GM12872 (cell line): ENCODE measurements around the gene RXRA.

Experiments
- TF ChIP-seq, protein P1 (sequence below): IDR thresholded peaks from 3 replicates; pipeline ENCODE4 v1.5.1; 2011; ENCODE audit warnings: low read depth, mild to moderate bottlenecking, low read length, moderate library complexity; ENCODE audit not compliant: insufficient read depth

Gene RXRA

DNA sequence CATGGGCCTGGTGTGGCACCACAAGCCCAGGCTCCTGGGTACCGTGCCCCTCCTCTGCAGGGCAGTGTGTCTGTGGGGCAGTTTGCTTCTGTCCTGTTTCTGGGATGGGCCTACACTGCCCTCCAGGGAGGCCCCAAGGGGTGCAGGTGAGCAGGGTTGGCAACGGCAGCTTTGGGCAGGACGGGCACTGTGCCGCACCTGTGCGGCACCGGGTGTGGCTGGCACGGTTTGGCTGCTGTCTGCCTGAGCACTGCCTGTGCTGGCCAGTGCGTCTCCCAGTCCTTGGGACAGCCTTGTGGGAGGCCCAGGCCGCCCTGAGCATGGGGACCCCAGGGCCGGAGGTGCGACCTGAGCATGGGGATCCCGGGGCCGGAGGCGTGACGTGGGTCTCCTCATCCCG, 37.2 kb downstream of the RXRA start:
- TF ChIP-seq, protein P1, sequence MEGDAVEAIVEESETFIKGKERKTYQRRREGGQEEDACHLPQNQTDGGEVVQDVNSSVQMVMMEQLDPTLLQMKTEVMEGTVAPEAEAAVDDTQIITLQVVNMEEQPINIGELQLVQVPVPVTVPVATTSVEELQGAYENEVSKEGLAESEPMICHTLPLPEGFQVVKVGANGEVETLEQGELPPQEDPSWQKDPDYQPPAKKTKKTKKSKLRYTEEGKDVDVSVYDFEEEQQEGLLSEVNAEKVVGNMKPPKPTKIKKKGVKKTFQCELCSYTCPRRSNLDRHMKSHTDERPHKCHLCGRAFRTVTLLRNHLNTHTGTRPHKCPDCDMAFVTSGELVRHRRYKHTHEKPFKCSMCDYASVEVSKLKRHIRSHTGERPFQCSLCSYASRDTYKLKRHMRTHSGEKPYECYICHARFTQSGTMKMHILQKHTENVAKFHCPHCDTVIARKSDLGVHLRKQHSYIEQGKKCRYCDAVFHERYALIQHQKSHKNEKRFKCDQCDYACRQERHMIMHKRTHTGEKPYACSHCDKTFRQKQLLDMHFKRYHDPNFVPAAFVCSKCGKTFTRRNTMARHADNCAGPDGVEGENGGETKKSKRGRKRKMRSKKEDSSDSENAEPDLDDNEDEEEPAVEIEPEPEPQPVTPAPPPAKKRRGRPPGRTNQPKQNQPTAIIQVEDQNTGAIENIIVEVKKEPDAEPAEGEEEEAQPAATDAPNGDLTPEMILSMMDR, result no peak

DNA sequence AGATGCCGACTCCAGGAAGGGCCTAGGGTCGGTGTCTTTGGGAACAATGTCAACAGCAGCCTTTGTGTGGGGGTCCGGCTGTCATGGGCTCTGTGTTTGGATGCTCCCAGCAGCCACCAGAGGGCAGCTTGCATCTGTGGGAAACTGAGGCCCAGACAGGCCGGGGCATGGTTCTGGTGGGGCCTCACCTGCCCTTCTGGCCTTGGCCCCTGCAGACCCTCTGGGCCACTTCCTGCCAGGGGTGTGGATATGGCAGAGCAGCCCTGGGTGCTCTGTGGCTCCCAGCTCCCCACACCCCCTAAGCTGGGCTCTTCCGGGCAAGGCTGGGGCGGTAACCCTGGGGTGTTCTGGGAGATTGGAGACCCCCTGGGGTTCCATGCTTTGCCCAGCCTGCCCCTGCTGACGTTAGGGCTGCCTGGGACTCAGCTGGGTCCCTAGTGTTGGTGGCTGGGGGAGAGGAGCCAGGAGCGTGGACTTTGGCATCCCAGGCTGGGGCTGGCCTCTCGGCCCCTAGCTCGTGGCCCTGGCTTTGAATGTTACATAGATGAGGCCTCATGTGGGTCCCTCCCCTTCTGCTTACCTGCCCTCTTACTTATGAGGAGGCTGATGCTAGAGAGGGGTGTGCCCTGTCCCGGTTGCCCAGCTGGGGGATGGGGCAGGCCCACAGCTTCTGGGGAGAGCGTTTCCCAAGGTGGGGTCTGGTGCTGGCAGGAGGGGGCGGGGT, 38.3 kb downstream of the RXRA start:
- TF ChIP-seq, protein P1, result peak; percentile 56

DNA sequence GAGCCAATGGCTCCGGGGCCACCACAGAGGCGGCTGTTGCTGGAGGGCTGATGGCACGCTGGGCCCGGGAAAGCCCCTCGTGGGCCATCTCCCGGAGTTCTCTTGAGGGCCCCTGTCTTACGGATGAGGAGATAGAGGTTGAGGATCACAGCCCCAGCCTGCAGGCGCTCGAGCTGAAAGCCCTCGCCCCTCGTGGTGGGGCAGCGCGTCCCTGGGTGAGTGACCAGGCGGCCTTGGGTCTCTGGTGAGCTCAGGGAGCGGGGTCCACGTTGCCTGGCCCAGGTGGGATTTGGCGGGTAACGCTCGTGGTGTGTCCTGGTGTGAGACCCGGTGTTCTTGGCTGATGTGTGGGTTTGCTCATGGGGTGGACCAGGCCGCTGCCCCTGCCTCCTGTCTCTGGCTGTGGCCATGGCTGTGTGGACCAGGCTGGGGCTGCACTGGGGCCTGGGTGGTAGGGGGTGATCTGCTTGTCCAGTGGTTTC, 38.9 kb downstream of the RXRA start:
- TF ChIP-seq, protein P1, result no peak

DNA sequence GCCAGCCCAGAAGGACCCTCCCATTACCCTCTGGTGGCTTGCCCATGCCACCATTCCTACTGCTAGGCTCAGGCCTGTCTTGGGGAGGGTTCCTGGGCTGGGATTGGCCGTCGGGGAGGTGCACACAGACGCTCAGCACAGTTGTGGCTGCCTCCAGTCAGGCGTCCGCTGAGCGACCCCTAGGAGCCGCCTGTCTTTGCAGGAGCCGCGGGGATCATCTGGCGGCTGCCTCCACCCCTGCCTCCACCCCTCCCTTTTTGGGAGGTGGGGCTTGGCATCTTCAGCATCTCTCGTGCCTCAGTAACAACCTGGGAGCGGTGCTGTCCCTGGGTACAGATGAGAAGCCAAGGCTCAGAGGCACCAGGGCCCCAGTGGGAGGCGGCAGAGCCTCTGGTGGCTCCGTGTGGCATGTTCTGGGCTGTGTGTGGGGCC, 39.6 kb downstream of the RXRA start:
- TF ChIP-seq, protein P1, result no peak

DNA sequence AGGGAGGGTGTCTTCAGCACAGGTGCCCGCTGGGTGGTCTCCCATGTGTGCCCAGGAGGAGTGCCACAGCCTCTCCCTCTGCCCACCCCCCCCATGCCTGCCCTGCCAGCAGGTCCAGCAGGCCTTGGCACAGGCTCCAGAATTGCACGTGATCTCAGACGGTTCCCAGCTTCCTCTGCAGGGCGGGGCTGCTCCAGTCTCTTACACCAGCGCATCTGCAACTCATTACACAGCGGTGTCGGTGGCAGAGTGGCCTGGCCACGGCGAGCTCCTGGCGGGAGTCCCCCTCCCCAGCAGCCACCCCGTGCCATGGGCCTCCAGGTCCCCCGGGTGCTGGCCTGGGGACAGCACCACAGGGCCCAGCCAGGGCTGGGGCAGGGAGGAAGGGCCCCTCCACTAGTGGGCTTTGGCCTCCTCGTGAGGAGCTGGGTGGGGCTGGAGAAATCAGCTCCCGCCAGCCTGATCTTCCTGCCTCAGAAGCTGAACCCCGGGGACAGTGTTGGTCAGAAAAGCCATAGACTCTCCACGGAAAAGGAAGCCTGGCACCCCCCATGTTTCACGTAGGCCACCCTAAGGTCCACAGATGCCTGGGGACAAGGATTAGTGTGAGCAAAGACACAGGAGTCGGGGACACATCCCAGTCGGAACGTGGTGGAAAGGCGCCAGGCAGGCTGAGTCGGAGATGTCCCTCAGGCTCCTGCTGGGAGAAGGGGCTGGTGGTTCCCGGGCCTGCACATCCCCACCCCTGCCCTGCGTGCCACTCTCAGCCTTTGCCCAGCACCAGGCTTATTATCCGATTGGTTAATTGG, 40.2 kb downstream of the RXRA start:
- TF ChIP-seq, protein P1, result no peak

DNA sequence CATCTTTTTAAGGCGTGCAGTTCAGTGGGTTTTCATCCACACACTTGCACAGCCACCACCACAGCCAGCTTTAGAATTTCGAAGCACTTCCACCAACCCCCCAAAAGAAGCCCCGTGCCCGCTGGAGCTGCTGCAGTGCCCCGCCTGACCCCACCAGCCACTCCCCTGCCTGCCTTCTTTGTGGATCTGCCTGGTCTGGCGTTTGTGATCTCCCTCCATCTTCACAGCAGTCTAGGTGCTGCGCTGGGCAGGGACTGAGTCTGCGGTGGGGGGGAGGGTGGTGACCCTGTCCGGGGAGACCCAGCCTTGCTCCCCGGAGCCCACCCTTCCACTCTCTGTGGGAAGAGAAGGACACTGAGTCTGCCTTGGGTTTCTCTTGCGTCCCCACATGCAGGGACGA, 40.8 kb downstream of the RXRA start:
- TF ChIP-seq, protein P1, result no peak

DNA sequence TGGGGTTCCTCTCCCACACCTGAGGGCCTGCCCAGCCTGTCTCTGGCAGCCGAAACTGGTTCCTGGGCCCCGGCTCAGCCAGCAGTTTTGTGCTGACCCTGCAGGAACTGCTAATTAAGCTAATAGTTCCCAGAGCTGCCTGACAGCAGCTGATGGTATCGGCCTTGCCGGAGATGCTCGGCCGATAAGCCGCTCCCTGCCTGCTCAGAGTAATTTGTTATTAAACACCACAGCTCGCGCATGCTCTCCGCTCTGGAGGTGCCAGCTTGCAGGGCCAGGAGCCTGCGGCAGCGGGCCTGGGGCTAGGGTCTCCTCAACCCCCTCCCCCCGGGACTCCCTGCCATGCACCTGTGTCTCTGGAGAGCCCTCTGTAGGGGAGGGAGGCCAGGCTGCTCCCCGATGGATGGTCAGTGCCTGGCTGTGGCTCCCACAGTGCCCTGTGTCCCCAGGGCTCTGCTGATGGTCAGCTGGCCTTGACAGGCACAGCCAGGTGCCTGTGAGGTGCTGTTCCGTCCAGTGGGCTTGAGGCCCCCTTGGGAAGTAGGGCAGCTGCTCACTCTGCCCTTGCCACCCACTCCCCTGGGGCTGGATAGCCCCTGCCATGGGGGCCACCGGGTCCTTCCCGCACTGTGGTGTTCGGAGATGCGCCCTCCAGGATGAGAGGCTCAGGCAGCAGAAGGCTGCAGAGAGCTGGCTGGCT, 41.7 kb downstream of the RXRA start:
- TF ChIP-seq, protein P1, result no peak
